HG02759 (cell line): ENCODE results near the gene CETP.
"Not testable (repeated sequence)": the region's sequence is repeated elsewhere in the genome, so short reads cannot be mapped to it uniquely, and the experiment has no call there.

Source experiments
- ATAC-seq: cut with Tn5 transposase; IDR thresholded peaks from one replicate; pipeline ENCODE4 v1.9.1; 2021; ENCODE audit warnings: mild to moderate bottlenecking, moderate library complexity; ENCODE audit not compliant: unreplicated experiment

The CETP gene

DNA sequence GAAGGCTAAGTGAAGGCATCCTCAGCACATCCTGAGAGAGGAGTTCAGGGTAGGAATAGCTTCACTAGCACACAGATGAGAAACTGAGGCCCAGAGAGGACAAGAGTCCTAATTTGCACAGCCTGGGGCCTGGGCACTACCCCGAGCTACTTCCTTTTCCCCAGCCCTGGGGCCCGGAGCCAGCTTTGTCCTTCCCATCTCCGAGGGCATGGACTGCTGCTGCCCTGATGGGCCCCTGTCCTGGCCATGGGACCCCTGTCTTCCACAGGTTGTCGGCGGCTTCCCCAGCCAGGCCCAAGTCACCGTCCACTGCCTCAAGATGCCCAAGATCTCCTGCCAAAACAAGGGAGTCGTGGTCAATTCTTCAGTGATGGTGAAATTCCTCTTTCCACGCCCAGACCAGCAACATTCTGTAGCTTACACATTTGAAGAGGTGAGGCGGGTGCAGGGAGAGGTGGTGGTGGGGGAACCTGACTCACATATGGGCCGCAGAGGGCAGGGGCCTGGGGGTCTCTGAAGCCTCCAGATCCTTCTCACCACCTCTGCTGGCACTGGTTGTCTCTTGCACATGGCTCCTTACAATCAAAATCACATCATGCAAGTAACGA lies 16.2 kb downstream of the CETP start:
- no peak for ATAC-seq

DNA sequence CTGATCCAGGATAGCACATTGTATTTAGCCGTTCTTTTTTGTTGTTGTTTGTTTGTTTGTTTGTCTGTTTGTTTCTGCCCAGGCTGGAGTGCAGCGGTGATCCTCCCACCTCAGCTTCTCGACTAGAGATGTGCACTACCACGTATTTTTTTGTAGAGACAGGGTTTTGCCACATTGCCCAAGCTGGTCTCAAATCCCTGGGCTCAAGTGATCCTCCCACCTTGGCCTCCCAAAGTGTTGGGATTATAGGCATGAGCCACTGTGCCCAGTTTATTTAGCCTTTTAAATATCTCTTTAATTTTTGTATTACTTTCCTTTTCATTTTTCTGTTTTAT lies 18.4 kb downstream of the CETP start:
- ATAC-seq: no peak

DNA sequence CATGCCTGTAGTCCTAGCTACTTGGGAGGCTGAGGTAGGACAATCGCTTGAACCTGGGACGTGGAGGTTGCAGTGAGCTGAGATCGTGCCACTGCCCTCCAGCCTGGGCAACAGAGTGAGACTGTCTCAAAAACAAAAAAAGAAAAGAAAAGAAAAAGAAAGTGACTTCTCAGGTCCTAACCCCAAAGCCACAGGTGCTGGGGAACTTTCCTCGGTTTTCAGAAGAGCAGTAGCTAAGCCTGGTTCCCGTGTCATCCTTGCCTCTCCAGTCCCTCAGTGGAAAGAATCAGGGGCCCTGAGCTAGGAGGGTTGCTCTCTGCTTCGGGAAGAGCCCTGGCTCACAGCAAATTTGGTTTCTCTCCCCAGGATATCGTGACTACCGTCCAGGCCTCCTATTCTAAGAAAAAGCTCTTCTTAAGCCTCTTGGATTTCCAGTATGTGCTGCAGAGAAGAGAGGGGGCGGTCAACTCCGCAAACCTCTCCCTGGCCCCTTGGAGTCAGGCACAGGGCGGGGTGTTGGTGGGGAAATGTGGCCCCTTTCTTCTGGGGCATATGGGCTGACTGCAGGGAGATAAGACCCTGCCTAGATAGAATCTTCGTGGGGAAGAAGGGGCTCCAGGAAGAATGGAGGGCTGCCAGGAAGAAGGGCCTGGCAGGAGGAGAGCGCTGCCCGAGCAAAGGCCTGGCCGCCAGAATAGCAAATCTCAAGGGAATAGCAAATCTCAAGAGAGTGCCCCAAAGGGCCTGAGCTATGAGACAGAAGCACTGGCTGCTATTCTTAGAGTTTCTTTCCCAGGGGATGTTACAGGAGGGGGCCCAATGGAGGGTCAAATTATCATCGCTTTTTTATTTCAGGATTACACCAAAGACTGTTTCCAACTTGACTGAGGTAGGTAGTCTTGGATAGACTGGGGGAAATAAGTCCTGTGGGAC lies 19.3 kb downstream of the CETP start:
- peak; percentile 47 for ATAC-seq

DNA sequence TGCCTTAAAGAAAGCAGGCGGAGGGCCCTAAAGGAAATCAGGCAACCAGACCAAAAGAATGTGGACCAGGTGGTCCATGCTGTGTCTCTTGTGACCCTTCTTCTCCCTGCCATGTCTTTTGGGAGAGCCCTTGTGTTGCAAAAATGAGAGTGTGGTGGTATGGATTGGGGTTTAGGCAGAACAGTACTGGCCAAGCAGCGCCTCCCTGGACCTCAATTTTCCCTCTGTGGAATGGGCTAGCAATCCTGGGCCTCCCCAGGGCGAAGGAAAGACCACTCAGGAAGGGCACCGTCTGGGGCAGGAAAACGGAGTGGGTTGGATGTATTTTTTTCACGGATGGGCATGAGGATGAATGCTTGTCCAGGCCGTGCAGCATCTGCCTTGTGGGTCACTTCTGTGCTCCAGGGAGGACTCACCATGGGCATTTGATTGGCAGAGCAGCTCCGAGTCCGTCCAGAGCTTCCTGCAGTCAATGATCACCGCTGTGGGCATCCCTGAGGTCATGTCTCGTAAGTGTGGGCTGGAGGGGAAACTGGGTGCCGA lies 20.1 kb downstream of the CETP start:
- peak; percentile 5 for ATAC-seq

DNA sequence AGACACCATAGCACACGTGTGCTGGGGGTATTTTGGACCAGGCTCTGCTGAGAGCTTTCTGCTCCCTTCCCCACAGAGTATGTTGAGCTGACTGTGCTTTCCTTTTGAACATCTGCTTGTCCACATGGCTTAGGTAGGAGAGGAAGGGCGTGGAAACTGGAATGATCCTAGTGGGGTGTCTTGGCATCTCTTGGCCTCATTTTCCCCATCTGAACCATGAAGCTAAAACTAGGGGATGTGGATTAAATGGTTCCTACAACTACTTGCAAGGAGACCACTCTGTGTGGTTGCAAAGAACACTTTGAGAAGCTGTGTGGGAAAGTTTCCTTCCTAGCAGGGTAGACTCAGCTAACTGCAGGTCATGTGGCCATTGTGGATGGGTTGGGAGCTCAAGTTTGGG lies 20.9 kb downstream of the CETP start:
- ATAC-seq: no peak

DNA sequence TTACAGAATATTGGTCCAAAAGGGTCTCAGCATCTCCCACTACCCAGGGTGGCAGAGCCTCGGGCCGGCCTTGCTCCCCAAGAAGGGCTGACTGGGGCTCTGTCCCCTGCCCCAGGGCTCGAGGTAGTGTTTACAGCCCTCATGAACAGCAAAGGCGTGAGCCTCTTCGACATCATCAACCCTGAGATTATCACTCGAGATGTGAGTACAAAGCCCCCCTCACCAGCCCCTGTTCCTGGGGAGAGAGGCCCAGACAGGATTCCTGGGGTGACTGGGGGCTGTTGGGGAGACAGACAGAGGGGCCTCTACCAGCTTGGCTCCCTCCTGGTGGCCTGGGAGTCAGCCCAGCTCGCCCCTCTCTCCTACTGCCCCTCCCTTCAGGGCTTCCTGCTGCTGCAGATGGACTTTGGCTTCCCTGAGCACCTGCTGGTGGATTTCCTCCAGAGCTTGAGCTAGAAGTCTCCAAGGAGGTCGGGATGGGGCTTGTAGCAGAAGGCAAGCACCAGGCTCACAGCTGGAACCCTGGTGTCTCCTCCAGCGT lies 21.5 kb downstream of the CETP start:
- ATAC-seq: no peak

DNA sequence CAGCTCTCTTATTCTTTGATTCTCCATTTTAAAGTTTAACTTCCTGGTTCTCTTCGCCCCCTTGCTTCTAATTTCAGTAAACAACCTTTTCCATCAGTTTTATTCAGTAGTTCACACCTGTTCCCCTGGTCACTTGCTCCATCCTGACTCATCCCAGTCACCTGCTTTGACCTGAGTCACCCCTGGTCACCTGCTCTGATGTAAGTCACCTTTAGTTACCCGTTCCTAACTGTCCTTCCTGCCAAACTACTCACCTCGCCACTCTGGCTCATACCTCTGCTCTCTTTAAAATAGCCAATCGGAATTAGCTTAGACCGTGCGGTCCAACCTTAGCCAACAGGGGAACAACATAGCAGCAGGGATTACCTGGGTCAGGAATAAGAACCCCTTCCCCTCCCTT lies 22.9 kb downstream of the CETP start:
- no peak for ATAC-seq

DNA sequence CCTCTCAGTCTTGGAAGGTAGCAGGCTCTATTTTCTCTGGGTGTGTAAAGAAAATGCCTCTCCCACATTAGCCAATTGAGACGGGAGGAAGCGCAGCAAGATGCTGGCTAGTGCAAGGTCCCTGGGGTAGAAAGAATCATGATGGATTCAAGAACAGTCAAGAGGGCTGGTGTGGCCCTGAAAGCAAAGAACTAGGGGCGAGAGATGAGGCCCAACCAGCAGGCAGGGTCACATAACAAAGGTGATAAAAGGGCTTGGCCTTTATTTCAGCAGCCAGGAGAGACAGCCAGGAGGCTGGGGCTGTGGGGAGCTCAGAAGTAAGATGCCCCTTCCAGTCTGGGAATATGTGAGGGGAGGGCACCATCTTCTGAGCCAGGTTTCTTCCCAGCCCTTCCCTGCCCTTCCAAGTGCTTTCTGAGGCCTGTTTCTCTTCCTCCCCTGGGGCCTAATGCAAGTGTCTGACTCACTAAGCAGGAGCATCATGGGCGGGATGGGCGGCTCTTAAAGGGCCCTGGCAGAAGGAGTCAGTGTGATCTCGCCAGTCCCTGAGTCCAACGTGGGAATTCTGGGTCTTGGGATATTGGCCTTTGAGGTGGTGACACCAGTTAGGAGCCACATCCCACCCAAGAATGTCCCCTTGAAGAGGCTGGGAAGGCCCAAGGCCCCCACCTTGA lies 23.7 kb downstream of the CETP start:
- no peak for ATAC-seq

DNA sequence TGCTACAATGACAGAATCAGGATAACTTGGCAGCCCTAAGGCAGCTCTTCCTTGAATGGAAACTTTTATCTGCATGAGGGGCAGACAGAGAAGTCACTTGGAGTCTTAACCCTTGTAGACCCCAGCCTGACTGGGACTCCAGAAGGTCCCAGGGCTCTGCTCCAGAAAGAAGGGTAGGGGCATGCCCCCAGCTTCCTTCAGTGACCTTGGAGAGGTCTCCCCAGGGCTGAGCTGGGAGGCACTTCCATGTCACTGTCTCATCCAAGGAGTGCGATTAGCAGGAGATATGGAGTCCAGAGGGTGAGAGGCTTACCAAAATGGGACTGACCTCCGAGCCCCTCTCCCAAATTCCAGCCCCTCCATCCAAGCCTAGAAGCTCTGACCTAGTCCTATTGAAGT lies 24.2 kb downstream of the CETP start:
- no peak for ATAC-seq

DNA sequence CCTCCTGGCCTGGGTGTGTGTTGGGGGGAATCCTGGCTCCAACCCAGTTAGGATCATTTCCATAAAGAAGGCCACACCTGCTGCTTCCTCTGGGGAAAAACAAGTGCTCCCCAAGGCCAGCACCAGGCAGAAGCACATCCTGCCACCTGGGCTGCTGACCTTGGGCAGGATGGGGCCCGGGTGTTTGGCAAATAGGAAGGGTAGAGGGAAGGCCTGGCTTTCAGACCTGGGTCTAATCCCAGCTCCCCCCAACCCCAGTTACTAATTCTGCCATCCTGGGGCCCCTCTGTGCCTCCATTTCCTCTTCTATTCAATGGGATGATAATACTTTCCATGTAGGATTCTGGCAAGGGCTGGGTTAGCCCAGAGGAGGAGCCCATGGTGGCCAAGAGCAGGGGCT lies 24.6 kb downstream of the CETP start:
- ATAC-seq: no peak

DNA sequence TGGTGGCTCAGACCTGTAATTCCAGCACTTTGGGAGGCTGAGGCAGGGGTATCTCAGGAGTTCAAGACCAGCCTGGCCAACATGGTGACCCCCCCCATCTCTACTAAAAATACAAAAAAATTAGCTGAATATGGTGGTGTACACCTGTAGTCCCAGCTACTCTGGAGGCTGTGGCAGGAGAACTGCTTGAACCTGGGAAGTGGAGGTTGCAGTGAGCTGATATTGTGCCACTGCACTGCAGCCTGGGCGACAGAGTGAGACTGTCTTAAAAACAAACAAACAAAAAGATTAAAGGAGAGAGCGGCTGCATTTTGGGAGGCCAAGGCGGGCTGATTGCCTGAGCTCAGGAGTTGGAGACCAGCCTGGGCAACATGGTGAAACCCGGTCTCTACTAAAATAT lies 25.2 kb downstream of the CETP start:
- ATAC-seq: not testable (repeated sequence)

DNA sequence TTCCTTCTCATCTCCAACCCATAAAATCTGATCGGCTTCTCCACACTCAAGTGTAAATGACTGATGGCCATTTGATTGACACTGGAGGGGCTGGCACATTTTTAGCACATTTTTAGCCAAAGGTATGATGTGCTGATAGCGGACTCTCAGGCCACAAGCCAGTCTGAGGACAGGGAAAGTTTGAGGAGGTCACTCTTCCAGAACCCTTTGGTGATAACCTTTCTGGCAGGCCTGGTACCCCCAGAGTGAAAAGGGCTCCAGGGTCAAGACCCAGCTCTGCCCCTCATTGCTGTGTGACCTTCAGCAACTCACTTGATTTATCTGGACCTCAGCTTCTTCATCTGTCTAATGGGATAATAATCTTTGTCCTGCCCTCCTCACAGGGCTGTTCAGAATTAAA lies 25.9 kb downstream of the CETP start:
- ATAC-seq: no peak

DNA sequence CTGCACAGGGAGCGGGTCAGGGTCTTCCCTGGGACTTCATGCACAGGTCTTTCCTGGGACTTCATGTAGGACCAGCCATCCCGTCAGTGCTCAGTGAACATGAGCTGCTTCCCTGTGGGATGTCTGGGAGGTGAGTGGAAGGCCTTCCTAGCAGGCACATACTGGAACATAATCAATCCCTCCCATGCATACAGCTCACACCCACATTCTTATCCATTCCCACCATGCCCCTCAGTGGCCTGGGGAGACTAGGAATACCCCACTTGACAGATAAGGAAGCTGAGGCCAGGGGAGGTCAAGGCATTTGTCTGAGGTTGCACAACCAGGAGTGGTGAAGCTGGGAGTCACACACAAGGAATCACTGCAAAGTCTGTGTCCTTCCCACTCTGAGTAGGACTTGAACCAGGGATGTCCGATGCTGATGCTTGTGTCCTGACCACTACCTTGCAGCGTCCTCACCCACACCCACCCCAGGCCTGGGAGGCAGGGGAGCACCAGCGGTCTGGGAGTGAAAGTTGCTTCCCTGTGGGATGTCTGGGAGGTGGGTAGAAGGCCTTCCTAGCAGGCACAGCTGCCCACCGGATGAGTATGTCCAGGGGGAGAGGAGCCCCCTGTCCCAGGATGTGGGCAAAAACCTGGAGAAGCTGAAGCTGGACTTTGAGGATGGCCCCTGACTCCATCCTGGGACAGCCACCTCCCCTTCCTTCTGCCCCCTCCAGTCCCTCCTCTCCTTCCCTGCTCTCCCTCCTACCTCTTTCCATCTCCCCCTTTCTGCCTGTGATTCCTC lies 26.6 kb downstream of the CETP start:
- no peak for ATAC-seq

DNA sequence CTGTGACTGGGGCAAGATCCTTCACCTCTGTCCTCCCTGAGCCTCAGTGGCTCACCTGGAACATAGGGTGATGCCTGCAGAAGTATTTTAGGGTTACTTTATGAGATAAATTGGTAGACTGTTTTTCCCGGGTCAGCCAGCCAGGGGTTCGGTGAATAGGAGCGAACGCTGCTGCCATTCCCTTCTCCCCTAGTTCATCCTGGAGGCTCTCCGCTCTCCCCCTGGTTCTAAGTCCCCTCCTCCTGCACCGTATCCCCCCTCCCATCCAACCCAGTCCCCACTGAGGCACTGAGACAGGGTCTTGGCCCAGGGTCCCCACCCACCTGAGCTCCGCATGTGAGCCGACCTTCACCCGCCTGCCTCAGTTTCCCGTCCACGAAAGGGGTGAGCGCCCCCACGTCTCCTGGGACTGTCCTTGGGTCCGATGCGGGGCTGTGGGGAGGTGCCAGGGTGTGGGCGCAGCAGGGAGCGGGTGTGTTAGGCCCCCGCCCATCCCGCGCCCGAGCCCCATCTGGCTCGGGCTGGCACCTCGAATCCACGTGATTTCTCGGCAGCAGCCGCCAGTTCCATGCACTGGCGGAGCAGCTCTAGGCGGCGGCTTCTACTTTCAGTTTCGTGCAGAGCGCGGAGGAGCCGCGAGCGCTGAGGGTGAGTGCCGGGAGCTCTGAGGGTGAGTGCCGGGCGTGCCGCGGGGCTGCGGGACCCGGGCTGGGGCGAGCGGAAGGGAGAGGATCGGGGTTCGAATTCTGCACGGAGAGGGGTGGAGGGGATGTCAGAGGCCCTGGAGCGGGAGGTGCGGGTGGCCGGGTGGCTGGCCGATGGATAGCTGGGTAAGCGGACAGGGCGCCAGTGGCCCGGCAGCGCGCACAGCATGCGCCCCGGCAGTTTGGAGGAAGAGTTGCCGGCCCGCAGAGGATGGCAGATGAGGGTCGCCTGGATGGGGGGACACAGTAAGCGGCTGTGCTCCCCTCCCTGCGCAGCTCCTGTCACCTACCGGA lies 27.5 kb downstream of the CETP start, which contains the start of gene NLRC5:
TSS of gene NLRC5 (plus strand) at position 610 of the 998 bp plus-strand sequence. CDS start 31,156 bp downstream, outside the sequence.
- peak; percentile 86 for ATAC-seq

DNA sequence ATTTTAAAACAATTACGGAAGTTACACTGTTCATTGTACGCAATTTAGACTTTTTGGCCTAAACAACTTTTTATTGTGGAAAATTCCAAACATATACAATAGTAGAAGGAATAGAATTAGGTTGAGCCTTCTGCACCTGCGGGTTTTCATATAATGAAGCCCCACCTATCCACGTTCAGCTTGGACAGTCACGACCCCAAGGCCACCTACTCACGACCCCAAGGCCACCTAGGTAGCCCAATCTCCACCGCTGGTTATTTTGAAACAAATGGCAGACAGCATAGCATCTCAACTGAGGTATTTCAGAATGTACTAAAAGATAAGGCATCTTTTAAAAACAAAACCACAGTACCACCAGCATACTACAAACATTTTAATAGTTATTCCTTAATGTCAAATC lies 28.2 kb downstream of the CETP start:
- ATAC-seq: no peak

DNA sequence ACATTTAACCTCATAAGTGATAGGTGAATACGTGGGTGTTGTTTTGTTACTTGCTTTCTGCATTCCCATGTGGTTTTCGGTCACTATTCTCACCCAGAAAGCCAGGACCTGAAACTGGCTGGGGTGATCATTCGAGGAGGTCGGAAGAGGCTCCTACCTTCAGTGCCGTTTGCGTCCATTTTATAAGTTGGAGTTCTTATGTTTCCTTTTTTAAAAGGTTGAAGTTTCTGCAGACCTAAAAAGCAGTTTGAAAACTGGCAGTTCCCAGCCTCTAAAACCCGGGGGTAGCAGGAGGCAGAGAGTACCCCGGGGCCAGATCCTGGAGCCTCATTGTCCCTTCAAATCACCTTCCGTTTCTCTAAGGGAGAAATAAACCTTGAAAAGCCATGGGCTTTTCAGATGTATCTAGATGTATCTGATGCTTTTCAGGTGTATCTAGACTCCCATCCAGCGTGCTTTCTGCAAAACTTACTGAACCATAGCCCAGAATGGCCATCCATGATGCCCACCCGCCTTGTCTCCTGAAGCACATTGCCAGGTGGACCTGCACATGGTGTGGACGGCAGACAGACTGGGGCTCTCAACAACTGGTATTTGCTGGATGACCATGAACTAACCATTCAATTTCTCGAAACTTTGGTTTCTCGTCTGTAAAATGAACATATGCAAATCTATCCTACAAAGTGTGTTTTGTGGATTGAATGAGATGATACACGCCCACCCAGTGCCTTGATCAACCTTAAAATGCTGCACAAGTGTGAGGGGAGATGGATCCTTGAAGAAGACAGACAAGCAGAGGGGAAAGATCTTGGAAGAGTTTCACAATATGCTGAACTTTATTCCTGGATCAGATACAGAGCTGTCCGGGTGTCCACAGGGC lies 28.9 kb downstream of the CETP start:
- ATAC-seq: no peak

DNA sequence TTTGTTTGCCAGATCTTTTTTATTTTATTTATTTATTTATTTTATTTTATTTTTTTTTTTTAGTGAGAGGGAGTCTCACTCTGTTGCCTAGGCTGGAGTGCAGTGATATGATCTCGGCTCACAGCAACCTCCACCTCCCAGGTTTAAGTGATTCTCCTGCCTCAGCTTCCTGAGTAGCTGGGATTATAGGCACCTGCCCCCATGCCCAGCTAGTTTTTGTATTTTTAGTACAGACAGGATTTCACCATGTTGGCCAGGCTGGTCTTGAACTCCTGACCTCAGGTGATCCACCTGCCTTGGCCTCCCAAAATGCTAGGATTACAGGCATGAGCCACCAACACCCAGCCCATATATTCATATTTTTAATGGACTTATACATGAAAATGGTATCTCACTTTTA lies 30.7 kb downstream of the CETP start:
- not testable (repeated sequence) for ATAC-seq

DNA sequence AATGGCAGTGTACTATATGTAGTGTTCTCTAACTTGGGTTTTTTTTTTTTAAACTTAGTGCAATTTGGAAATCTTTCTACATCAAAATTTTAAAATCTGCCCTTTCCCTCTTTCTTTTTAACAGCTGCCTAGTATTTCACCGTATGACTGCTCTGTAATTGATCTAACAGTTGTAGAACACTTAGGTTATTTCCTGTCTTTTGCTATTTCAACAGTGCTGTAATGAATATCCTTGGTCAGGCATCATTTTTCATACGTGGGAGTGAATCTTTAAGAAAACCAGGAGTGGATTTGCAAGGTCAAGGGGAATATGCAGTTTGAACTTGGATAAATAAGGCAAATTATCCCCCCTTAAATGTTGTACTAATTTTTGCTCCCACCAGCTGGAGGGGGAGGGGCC lies 31.5 kb downstream of the CETP start:
- no peak for ATAC-seq
